ENCODE results near the gene BABAM1. TPM values are rescaled to one million over a fixed set of nuclear protein-coding genes. Genes with fewer than 3 reads are reported as not detected.

The BABAM1 gene
- total RNA-seq, 2 donors from 2014 or later = 136 to 151 TPM

DNA sequence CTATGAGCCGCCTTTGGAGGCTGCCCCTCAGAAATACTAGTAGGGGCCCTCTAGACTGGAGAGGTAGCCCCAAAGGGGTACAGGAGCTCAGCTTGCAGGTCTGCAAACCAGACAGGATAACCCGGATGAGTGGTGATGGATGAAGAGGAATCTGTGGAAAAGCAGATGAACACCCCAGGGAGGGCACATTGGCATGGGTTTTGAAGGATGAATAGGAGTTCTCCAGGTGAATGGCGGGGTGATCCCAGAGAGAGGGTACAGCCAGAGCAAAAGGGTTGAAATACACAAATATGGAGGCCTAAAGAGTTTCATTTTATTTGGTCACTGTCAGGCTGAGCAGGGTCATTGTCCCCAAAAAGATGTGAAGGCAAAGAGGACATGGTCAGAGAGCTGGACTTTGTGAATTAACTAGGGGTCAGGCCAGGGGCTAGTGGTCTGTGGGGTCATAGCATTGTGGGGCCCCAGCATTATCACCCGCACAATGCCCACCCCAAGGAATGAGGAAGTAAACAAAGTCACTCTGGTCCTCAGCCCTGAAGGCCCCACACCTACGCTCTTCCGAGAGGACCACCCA is 26.3 kb upstream of the BABAM1 start:
- H3K4me1 Mint-ChIP-seq = peaks cover 20% of the 10 kb centered on the region
- no peak for TF ChIP-seq CTCF (conservative IDR thresholded peaks at IDR 0.05)

GRCh38 chr19:17242431-17243208 is 24.6 kb upstream of the BABAM1 start:
- H3K9ac ChIP-seq (ENCODE audit: extremely low read depth, low read length, poor library complexity, severe bottlenecking) = peak overlapping the region; percentile 3
- Mint-ChIP-seq H3K36me3 (ENCODE audit: low read depth) (peaks cover 18% of the 10 kb centered on the region), H3K27ac (no peak overlapping the region), H3K9me3 (no peaks in the 10 kb centered on the region), H3K27me3 (ENCODE audit: insufficient read depth) (no peaks in the 10 kb centered on the region), H3K4me3 (peak overlapping the region; percentile 95), H3K4me1 (peaks cover 27% of the 10 kb centered on the region)
- no peak overlapping the region for H3K27ac ChIP-seq (ENCODE audit: low read depth, low read length)
- TF ChIP-seq CTCF (conservative IDR thresholded peaks at IDR 0.05) = no peak
- no peaks in the 10 kb centered on the region for H3K27me3 ChIP-seq (ENCODE audit: control insufficient read depth, insufficient read depth, low read length, poor library complexity, severe bottlenecking)
- peak; percentile 40 for DNase-seq
- no peaks in the 10 kb centered on the region for H3K9me3 ChIP-seq (ENCODE audit: control insufficient read depth, low read length)
- H3K4me3 ChIP-seq (ENCODE audit: low read length) = peak overlapping the region; percentile 95
- WGBS, 2 experiments (ENCODE audit: insufficient coverage in 1 of 2, insufficient read length in 1 of 2) = 82 to 89% methylated on average over 4 to 8 of the region's 8 CpGs
- H3K36me3 ChIP-seq (ENCODE audit: control insufficient read depth, insufficient read depth, low read length) = peaks cover 28% of the 10 kb centered on the region
- H3K4me1 ChIP-seq (ENCODE audit: control insufficient read depth, insufficient read depth, low read length) = peaks cover 8% of the 10 kb centered on the region

More for the DNA sequence above, 26.3 kb upstream of the BABAM1 start:
- Mint-ChIP-seq H3K4me3 (no peak overlapping the region), H3K36me3 (ENCODE audit: low read depth) (peaks cover 18% of the 10 kb centered on the region), H3K9me3 (no peaks in the 10 kb centered on the region), H3K27me3 (ENCODE audit: insufficient read depth) (no peaks in the 10 kb centered on the region), H3K27ac (peak overlapping the region; percentile 68)
- Histone ChIP-seq H3K27ac (ENCODE audit: low read depth, low read length) (no peak overlapping the region), H3K9me3 (ENCODE audit: control insufficient read depth, low read length) (no peaks in the 10 kb centered on the region), H3K4me3 (ENCODE audit: low read length) (no peak overlapping the region), H3K9ac (ENCODE audit: extremely low read depth, low read length, poor library complexity, severe bottlenecking) (no peak overlapping the region), H3K27me3 (ENCODE audit: control insufficient read depth, insufficient read depth, low read length, poor library complexity, severe bottlenecking) (no peaks in the 10 kb centered on the region), H3K4me1 (ENCODE audit: control insufficient read depth, insufficient read depth, low read length) (peaks cover 4% of the 10 kb centered on the region), H3K36me3 (ENCODE audit: control insufficient read depth, insufficient read depth, low read length) (peaks cover 29% of the 10 kb centered on the region)
- DNase-seq = no peak
- 94 to 100% methylated on average over 2 to 6 of the region's 6 CpGs for WGBS, 2 experiments (ENCODE audit: insufficient coverage in 1 of 2, insufficient read length in 1 of 2)

- Histone ChIP-seq H3K4me1 (ENCODE audit: control insufficient read depth, insufficient read depth, low read length) (peaks cover 15% of the 10 kb centered on the region), H3K27me3 (ENCODE audit: control insufficient read depth, insufficient read depth, low read length, poor library complexity, severe bottlenecking) (no peaks in the 10 kb centered on the region), H3K9me3 (ENCODE audit: control insufficient read depth, low read length) (no peaks in the 10 kb centered on the region), H3K27ac (ENCODE audit: low read depth, low read length) (peak overlapping the region; percentile 60), H3K4me3 (ENCODE audit: low read length) (peak overlapping the region; percentile 95), H3K9ac (ENCODE audit: extremely low read depth, low read length, poor library complexity, severe bottlenecking) (peak overlapping the region; percentile 83), H3K36me3 (ENCODE audit: control insufficient read depth, insufficient read depth, low read length) (peaks cover 21% of the 10 kb centered on the region)
- 14 to 44% methylated on average over 2 to 8 of the region's 8 CpGs for WGBS, 2 experiments (ENCODE audit: insufficient coverage in 1 of 2, insufficient read length in 1 of 2)
- Mint-ChIP-seq H3K27me3 (ENCODE audit: insufficient read depth) (no peaks in the 10 kb centered on the region), H3K27ac (peak overlapping the region; percentile 81), H3K9me3 (no peaks in the 10 kb centered on the region), H3K4me3 (peak overlapping the region; percentile 95), H3K36me3 (ENCODE audit: low read depth) (peaks cover 13% of the 10 kb centered on the region), H3K4me1 (peaks cover 32% of the 10 kb centered on the region)
- no peak for DNase-seq
- no peak for TF ChIP-seq CTCF (conservative IDR thresholded peaks at IDR 0.05)
These were observed 23.9 kb upstream of the BABAM1 start for GRCh38 chr19:17243211-17243829.
